Panc1 (cell line): ENCODE data around the gene WNK2. TPM values are rescaled to one million over a fixed set of nuclear protein-coding genes. Genes with fewer than 3 reads are reported as not detected.

Source experiments
- ATAC-seq: fragments of 200-7000 bp; cut with Tn5 transposase; 2 replicates; pipeline ENCODE4 v1.9.1; 2020; ENCODE audit warnings: mild to moderate bottlenecking, moderate library complexity
- BruUV-seq: library from RNA; stranded (reverse); fragments of 400-500 nt; replicated peaks from 2 replicates; lab custom pipeline; 2021; lab: Mats Ljungman, UMichigan
- CTCF ChIA-PET: fragments of 300-600 bp; sonication (Branson Sonifier 250); formaldehyde crosslinking; loops from one replicate; lab custom pipeline; 2022; ENCODE audit warnings: antibody characterized with exemption; lab: Charles Lee
- POLR2A ChIA-PET: fragments of 300-600 bp; sonication (Branson Sonifier 250); formaldehyde crosslinking; loops from one replicate; lab custom pipeline; 2022; ENCODE audit warnings: antibody characterized with exemption; lab: Charles Lee
- DNase-seq: peaks from one replicate; pipeline ENCODE4 v3.0.0-alpha.2; 2010; ENCODE audit warnings: low read depth, low spot score
- H3K27ac ChIP-seq: 2 replicates; pipeline ENCODE4 v1.5.1; 2011; ENCODE audit warnings: mild to moderate bottlenecking, low read length, inconsistent platforms
- H3K27me3 ChIP-seq: fragments of 200-500 bp; sonication (Bioruptor generic); 2 replicates; pipeline ENCODE4 v1.6.0; 2014; ENCODE audit warnings: low read length, inconsistent platforms; ENCODE audit not compliant: control insufficient read depth, insufficient read depth
- H3K36me3 ChIP-seq: fragments of 200-500 bp; sonication (Bioruptor generic); 2 replicates; pipeline ENCODE4 v1.5.1; 2014; ENCODE audit warnings: inconsistent platforms, mild to moderate bottlenecking, low read length, moderate library complexity; ENCODE audit not compliant: control insufficient read depth, insufficient read depth
- H3K4me1 ChIP-seq: 2 replicates; pipeline ENCODE4 v1.5.1; 2011; ENCODE audit warnings: inconsistent platforms, mild to moderate bottlenecking, low read length, moderate library complexity; ENCODE audit not compliant: control insufficient read depth, insufficient read depth
- H3K4me3 ChIP-seq, 2 experiments: 2 replicates each; pipeline ENCODE4 v1.5.1; 2011 to 2012; ENCODE audit warnings: low read depth in 2 of 2, low read length in 2 of 2, mild to moderate bottlenecking in 2 of 2, inconsistent platforms in 1 of 2, moderate library complexity in 1 of 2
- H3K9me3 ChIP-seq: fragments of 200-500 bp; sonication (Bioruptor generic); 2 replicates; pipeline ENCODE4 v1.5.1; 2014; ENCODE audit warnings: low read depth, mild to moderate bottlenecking, inconsistent platforms, low read length, moderate library complexity; ENCODE audit not compliant: control insufficient read depth, insufficient read depth
- CTCF ChIP-seq: fragments of 450-650 bp; IDR thresholded peaks from 2 replicates; pipeline ENCODE4 v1.5.1; 2017; ENCODE audit warnings: mild to moderate bottlenecking
- POLR2AphosphoS5 ChIP-seq: IDR thresholded peaks from 2 replicates; pipeline ENCODE4 v1.6.1; 2012; ENCODE audit warnings: mild to moderate bottlenecking, low read depth, low read length, moderate library complexity
- REST ChIP-seq, 2 experiments: IDR thresholded peaks; 2 replicates each; pipeline ENCODE4 v1.6.1; 2011 to 2012; ENCODE audit warnings: low read depth in 2 of 2, control low read depth in 1 of 2, low read length in 1 of 2, mild to moderate bottlenecking in 1 of 2, moderate library complexity in 1 of 2; ENCODE audit not compliant: insufficient read depth in 1 of 2
- SIN3A ChIP-seq: IDR thresholded peaks from 2 replicates; pipeline ENCODE4 v1.6.1; 2012; ENCODE audit warnings: low read depth, mild to moderate bottlenecking, low read length, moderate library complexity, borderline replicate concordance; ENCODE audit not compliant: insufficient read depth
- TCF7L2 ChIP-seq: IDR thresholded peaks from 2 replicates; pipeline ENCODE4 v1.6.1; 2011; ENCODE audit warnings: mild to moderate bottlenecking, low read depth, low read length, inconsistent platforms
- in situ Hi-C: cut with HindIII; loops from 2 replicates; pipeline ENCODE4 v1.10.0; 2016; ENCODE audit warnings: low sequenced_read_pairs, low pct_unique_long_range_greater_than_20kb
- intact Hi-C: fragments of 100-400 bp; cut with micrococcal nuclease; formaldehyde crosslinking; loops from one replicate; pipeline ENCODE4 v1.10.0; 2022; ENCODE audit not compliant: unreplicated experiment
- total RNA-seq: library from RNA; stranded (reverse); gene quantifications from one replicate; pipeline ENCODE4 v1.2.1, GENCODE V29; 2021; ENCODE audit not compliant: unreplicated experiment

WNK2 gene
- total RNA-seq, 1 experiment from 2014 or later, result 13.7 TPM

GRCh38 chr9:93178851-93179786, 4.8 kb upstream of the WNK2 start:
- POLR2A ChIA-PET, result interaction anchor here (0.7 kb wide), 1 partner anchor 41 kb away, joined by 5 read pairs; no protein-coding TSS in a partner anchor
- no TSS peak for BruUV-seq
- H3K27me3 ChIP-seq, result no peaks in the 10 kb centered on the region
- TF ChIP-seq REST (IDR thresholded peaks at IDR 0.05; ENCODE audit: insufficient read depth in 1 of 2, low read depth in 2 of 2, low read length in 1 of 2) (no peak), CTCF (no peak), TCF7L2 (no peak), POLR2AphosphoS5 (no peak), SIN3A (no peak)
- no peaks in the 10 kb centered on the region for H3K36me3 ChIP-seq
- no peak overlapping the region for H3K4me3 ChIP-seq
- H3K9me3 ChIP-seq, result no peaks in the 10 kb centered on the region
- no peak for ATAC-seq
- H3K4me1 ChIP-seq, result no peaks in the 10 kb centered on the region
- DNase-seq, result no peak
- CTCF ChIA-PET, result no interaction called here
- intact Hi-C loops, result no loop called here
- in situ Hi-C loops, result no loop called here
- H3K27ac ChIP-seq, result no peak overlapping the region

GRCh38 chr9:93180938-93181337, 3.0 kb upstream of the WNK2 start:
- H3K4me1 ChIP-seq, result no peaks in the 10 kb centered on the region
- no peaks in the 10 kb centered on the region for H3K27me3 ChIP-seq
- no peak overlapping the region for H3K27ac ChIP-seq
- in situ Hi-C loops (no loop called here), intact Hi-C loops (no loop called here)
- ChIA-PET POLR2A (no interaction called here), CTCF (no interaction called here)
- no peak overlapping the region for H3K4me3 ChIP-seq
- BruUV-seq, result no TSS peak
- TF ChIP-seq POLR2AphosphoS5, result no peak
- TF ChIP-seq SIN3A, result no peak
- TF ChIP-seq TCF7L2, result no peak
- no peak for TF ChIP-seq REST (IDR thresholded peaks at IDR 0.05; ENCODE audit: insufficient read depth in 1 of 2, low read depth in 2 of 2, low read length in 1 of 2)
- no peak for TF ChIP-seq CTCF
- H3K36me3 ChIP-seq, result no peaks in the 10 kb centered on the region
- no peaks in the 10 kb centered on the region for H3K9me3 ChIP-seq
- DNase-seq (no peak), ATAC-seq (no peak)
